ENCODE results near the gene SLC22A1. TPM values are rescaled to one million over a fixed set of nuclear protein-coding genes. Genes with fewer than 3 reads are reported as not detected.
"Not testable (repeated sequence)": the region's sequence is repeated elsewhere in the genome, so short reads cannot be mapped to it uniquely, and the experiment has no call there.

The SLC22A1 gene
- total RNA-seq, 2 experiments from 2014 or later, result 0.31 to 1.1 TPM

DNA sequence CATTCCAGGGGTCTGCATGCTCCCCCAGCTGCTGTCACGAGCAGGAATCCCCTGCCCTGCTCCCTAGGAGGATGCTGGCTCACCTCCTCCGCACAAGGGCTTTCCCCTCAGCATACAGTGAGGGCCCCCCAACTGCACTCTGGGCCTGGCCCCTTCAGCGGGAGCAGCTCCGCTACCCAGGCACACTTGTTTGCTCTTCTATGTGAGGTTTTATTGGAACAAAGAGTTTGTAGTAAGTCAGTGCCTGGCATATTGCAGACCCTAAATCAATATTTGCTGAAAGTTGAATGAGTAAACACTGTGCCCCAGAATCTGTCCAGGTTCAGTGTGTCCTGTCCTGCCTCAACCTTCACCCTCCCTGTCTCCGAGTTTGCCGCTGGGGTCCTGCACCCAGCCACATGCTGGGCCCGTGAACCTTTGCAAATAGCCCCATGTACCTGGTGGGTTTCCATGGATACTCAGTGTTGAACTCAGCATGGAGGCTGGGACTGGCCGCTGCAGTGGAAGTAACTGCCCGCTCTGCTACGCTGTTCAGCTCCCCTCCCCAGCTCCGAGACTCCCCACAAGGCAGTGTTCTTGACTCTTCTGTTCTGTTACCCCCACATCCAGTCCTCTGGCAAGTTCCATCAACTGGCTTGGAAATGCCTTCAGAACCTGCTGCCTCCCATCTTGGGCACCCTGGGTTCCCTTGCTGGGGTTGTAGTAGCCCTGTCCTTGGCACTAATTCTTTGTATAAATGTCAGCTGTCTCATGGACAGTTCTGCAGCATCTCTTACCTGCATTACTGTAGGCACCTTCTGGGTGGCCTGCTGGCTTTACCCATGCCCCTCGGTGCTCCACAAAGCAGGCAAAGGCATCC lies 15.7 kb downstream of the SLC22A1 start:
- intact Hi-C loops (cut with micrococcal nuclease), result loop anchor here (5.0 kb wide), 1 partner anchor 395 kb away; no protein-coding TSS in a partner anchor
- H3K9me3 Mint-ChIP-seq, result no peaks in the 10 kb centered on the region
- no peaks in the 10 kb centered on the region for H3K27me3 Mint-ChIP-seq
- H3K27ac Mint-ChIP-seq, result no peak overlapping the region
- TF ChIP-seq, protein P1, sequence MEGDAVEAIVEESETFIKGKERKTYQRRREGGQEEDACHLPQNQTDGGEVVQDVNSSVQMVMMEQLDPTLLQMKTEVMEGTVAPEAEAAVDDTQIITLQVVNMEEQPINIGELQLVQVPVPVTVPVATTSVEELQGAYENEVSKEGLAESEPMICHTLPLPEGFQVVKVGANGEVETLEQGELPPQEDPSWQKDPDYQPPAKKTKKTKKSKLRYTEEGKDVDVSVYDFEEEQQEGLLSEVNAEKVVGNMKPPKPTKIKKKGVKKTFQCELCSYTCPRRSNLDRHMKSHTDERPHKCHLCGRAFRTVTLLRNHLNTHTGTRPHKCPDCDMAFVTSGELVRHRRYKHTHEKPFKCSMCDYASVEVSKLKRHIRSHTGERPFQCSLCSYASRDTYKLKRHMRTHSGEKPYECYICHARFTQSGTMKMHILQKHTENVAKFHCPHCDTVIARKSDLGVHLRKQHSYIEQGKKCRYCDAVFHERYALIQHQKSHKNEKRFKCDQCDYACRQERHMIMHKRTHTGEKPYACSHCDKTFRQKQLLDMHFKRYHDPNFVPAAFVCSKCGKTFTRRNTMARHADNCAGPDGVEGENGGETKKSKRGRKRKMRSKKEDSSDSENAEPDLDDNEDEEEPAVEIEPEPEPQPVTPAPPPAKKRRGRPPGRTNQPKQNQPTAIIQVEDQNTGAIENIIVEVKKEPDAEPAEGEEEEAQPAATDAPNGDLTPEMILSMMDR (IDR thresholded peaks at IDR 0.05), result no peak
- CTCF ChIA-PET, result interaction anchor here (0.6 to 3.0 kb wide), 8 partner anchors 10 to 396 kb away, joined by 3 to 34 read pairs (median 4); no protein-coding TSS in a partner anchor
- H3K36me3 Mint-ChIP-seq (ENCODE audit: low read depth), result no peaks in the 10 kb centered on the region
- POLR2A ChIA-PET, result interaction anchor here (1.3 kb wide), 1 partner anchor 10 kb away, joined by 4 read pairs; no protein-coding TSS in a partner anchor
- no peak for ATAC-seq
- no peak overlapping the region for H3K4me3 Mint-ChIP-seq
- DNase-seq, result no peak
- peaks cover 10% of the 10 kb centered on the region for H3K4me1 Mint-ChIP-seq (ENCODE audit: low read depth)

DNA sequence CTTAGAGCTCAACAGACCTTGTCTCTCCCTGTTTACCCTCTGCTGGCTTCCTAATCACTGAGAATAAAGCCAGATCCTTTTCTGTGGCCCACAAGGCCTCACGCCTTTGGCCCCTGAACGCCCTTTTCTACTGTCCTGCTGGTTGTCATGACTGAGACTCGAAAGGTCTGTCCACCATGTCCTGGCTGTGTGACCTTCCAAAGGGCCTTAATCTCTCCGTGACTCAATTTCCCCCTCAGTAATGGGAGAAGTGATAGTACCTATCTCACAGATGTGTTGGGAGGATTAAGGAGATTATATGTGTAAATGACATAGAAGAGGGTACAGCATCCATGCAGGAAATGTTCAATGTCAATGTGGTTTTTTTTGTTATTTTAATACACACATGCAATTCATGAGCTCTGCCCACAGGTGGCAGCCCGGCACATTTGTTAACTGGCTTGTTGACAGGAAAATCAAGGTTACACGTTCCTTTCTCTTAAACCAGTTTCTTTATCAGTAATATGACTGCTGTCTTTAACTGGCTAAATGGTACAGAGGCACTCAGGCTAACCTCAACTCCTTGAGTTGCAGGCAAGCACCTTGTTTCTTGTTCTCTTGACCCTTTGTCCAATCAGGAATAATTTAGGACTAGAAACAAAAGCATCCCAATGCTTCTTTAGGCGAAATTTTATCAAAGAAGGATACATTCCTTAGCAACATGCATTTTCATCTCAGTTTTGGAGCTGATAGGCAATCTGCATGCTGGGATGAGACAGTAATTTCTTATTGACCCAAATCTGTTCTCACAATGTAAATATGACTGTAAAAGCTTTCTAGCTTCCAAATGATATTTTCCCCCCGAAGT lies 16.6 kb downstream of the SLC22A1 start:
- ChIA-PET CTCF (interaction anchor here (0.6 to 3.0 kb wide), 13 partner anchors 9 to 395 kb away, joined by 3 to 34 read pairs (median 4); partner anchors contain the start of gene MRPL18), POLR2A (interaction anchor here (1.3 kb wide), 1 partner anchor 11 kb away, joined by 4 read pairs; no protein-coding TSS in a partner anchor)
- H3K9me3 Mint-ChIP-seq, result no peaks in the 10 kb centered on the region

DNA sequence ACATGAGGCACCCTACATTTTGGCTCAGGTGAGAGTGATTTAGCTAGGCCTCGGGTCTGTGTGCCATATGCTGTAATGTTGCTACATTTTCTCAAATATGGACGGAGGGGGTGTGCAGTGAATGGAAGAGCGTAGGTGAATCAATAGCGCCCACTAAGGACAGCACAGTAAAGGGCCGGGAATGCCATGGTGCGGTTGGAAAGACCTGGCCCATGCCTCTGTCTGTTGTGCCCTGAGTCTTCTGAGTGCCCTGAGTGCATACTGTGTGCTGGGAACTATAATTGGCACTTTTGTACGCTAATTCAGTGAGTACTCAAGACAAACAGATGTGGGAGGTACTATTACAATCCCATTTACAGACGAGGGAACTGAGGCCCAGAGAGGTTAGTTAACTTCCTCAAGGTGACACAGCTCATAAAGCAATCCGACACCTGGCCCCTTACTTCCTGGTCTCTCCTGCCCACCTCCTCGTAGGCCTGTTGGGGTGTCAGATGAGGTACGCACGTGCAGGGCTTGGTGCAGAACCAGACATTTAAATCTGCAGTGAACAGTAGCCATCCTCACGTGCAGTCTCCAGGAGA lies 17.3 kb downstream of the SLC22A1 start:
- no peak for ATAC-seq
- Mint-ChIP-seq H3K27me3 (no peaks in the 10 kb centered on the region), H3K9me3 (no peaks in the 10 kb centered on the region), H3K4me1 (ENCODE audit: low read depth) (peaks cover 10% of the 10 kb centered on the region), H3K36me3 (ENCODE audit: low read depth) (no peaks in the 10 kb centered on the region), H3K27ac (no peak overlapping the region), H3K4me3 (no peak overlapping the region)
- CTCF ChIA-PET, result interaction anchor here (0.7 to 3.0 kb wide), 12 partner anchors 9 to 395 kb away, joined by 3 to 34 read pairs (median 4); partner anchors contain the start of gene MRPL18
- DNase-seq, result no peak
- POLR2A ChIA-PET, result interaction anchor here (1.3 kb wide), 1 partner anchor 12 kb away, joined by 4 read pairs; no protein-coding TSS in a partner anchor
- TF ChIP-seq, protein P1 (IDR thresholded peaks at IDR 0.05), result no peak
- intact Hi-C loops (cut with micrococcal nuclease), result loop anchor here (1.0 to 5.0 kb wide), 2 partner anchors 317 to 393 kb away; no protein-coding TSS in a partner anchor

More for the DNA sequence above, 16.6 kb downstream of the SLC22A1 start:
- no peak overlapping the region for H3K4me3 Mint-ChIP-seq
- no peaks in the 10 kb centered on the region for H3K27me3 Mint-ChIP-seq
- ATAC-seq (peak; percentile 81), DNase-seq (peak; percentile 75)
- intact Hi-C loops (cut with micrococcal nuclease), result loop anchor here (1.0 to 5.0 kb wide), 2 partner anchors 318 to 394 kb away; no protein-coding TSS in a partner anchor
- peaks cover 10% of the 10 kb centered on the region for H3K4me1 Mint-ChIP-seq (ENCODE audit: low read depth)
- H3K36me3 Mint-ChIP-seq (ENCODE audit: low read depth), result no peaks in the 10 kb centered on the region
- no peak overlapping the region for H3K27ac Mint-ChIP-seq
- TF ChIP-seq, protein P1 (IDR thresholded peaks at IDR 0.05), result peak; percentile 83

DNA sequence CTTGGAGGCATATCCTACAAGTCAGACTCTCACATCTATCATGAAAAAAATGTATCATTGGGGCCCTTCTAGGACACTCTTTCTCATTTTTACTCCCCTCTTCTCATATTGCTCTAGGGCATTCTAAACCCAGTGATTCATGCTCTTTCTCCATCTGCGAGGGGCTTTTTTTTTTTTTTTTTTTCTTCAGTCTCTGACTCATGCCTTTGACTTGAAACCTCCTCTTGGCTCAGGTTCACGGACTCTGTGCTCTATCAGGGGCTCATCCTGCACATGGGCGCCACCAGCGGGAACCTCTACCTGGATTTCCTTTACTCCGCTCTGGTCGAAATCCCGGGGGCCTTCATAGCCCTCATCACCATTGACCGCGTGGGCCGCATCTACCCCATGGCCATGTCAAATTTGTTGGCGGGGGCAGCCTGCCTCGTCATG lies 17.8 kb downstream of the SLC22A1 start:
- TF ChIP-seq, protein P1 (IDR thresholded peaks at IDR 0.05), result no peak
- CTCF ChIA-PET, result interaction anchor here (1.2 kb wide), 1 partner anchor 349 kb away, joined by 3 read pairs; the partner anchor contains the start of gene MRPL18
- Mint-ChIP-seq H3K4me1 (ENCODE audit: low read depth) (peaks cover 10% of the 10 kb centered on the region), H3K36me3 (ENCODE audit: low read depth) (no peaks in the 10 kb centered on the region), H3K9me3 (peaks cover 2% of the 10 kb centered on the region), H3K27me3 (no peaks in the 10 kb centered on the region), H3K4me3 (no peak overlapping the region), H3K27ac (no peak overlapping the region)
- no peak for DNase-seq
- POLR2A ChIA-PET, result no interaction called here
- peak; percentile 54 for ATAC-seq
- intact Hi-C loops (cut with micrococcal nuclease), result loop anchor here (5.0 kb wide), 1 partner anchor 393 kb away; no protein-coding TSS in a partner anchor

DNA sequence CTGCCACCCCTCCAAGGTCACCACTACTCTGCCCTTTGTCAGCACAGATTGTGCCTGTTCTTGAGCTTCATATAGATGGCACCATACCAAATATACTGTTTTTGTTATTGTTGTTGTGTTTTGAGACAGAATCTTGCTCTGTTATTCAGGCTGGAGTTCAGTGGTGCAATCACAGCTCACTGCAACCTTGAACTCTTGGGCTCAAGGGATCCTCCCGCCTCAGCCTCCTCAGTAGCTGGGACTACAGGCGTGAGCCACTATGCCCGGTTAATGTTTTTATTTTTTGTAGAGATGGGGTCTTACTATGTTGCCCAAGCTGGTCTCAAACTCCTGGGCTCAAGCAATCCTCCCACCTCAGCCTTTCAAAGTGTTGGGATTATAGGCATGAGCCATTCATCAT lies 18.9 kb downstream of the SLC22A1 start:
- H3K27me3 Mint-ChIP-seq; H3K9me3 Mint-ChIP-seq; DNase-seq; POLR2A ChIA-PET; H3K4me3 Mint-ChIP-seq; ATAC-seq; H3K27ac Mint-ChIP-seq; H3K36me3 Mint-ChIP-seq (ENCODE audit: low read depth); intact Hi-C loops (cut with micrococcal nuclease); H3K4me1 Mint-ChIP-seq (ENCODE audit: low read depth): not testable (repeated sequence)
- CTCF ChIA-PET, result interaction anchor here (2.4 kb wide), 1 partner anchor 315 kb away, joined by 7 read pairs; no protein-coding TSS in a partner anchor

All from activated CD8-positive, alpha-beta T cell treated with anti-CD3 and anti-CD28 coated beads for 36 hours (primary cell).